ENCODE results near the gene ENTREP1.
"Not testable (repeated sequence)": the region's sequence is repeated elsewhere in the genome, so short reads cannot be mapped to it uniquely, and the experiment has no call there.

ENTREP1 gene

DNA sequence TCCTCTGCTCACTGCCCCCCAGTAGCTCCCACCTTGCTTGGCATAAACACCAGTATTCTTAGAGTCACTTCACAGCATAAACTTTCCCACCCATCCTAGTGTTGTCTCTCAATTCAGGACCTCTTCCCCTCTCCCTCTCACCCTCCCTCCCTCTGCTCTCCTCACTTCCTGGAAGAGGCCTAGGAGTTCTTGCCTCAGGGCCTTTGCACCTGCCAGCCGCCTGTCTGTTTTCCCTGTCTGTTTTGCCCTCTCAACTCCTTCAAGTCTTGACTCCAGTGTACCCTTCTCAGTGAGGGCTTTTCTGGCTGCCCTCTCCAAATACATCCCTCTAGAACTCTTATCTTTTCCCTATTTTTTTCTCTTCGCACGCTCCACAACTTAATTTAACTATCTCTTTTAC is 86.2 kb downstream of the ENTREP1 start:
- no peak for DNase-seq (ENCODE audit: low read depth)

DNA sequence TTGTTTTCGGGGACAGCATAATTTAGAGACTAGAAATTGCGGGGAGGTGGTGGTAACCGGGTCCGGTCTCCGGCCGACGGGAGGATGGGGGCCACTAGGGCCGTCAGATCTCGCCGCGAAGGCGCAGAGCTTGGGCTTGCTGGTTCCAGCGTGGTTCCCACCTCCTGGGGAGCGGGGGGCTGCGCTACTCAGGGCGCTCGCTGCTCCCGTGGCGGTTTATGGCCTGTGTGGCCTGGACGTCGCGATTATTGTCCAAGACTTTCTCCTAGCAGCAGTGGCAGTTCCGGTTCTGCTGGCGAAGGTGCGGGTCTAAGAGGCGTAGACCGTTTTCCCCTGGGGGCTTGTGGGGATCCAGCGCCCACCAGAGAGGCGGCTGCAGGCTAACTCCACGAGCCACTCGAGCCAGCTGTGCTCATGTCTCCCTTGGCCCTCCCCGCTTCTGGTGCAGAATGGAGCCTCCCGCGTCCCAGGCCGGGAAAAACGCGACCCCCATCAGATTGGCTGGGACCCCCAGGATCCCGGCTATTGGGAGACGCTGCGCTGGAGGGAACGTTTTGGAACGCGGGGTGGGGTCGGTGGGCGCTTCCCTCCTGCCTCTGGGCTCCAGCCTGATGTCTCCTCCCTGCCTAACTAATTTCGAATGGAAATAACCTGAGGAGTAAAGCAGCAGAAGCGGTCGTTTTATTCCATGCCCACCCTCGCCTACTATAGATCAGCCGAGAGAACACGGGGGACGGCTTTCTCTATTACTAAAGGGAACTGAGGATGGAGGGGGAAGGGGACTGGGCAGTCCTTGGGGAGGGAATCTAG is 87.1 kb downstream of the ENTREP1 start:
- no peak for DNase-seq (ENCODE audit: low read depth)

DNA sequence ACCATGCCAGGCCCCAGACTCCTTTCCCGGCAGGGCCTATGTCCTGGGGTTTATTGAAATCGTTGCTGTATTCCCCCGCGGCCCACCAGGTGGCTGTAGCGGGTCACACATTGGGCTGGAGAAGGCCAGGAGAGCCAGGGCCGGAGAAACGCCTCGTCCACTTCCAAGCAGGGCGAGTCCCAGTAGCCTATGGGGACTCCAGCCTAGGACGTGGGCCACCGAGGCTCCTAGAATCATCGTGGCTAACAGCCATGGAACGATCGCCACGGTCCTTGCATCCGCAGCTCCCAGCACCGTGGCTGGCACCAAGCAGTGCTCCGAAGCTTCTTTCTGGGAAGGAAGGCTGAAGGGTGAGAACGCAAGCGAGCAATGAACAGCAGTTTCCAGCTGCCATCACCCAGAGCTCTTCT is 87.7 kb downstream of the ENTREP1 start:
- DNase-seq (ENCODE audit: low read depth) = no peak

DNA sequence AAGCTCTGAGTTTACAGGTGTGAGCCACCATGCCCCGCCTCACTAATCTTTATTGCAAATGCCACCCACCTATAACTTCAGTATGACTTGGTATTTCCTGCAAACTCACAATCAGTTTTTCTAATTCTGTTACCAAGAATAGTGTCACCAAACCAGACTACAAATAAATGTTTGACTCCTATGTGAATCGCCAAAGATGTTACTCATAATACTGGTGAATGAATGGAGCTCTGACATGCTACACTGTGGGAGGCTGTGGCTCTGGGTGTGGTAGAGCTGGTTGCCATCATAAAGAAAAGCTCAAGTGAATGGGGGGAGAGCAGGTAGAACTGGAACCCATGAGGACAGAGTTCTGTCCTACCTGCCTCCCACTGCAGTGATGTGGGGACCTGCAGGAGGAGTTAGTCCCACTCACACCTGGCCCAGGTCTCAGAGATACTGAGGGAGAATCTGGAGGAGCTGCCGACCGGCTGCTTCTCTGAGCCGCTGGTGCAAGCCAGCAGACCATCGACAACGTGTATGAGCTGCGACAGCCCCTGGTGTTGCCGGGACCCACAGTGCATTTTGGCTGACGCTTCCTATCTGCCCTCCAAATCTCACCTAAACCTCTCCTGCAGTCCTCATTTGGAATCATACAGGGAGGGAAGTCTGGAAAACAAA is 95.7 kb downstream of the ENTREP1 start:
- no peak for DNase-seq (ENCODE audit: low read depth)

DNA sequence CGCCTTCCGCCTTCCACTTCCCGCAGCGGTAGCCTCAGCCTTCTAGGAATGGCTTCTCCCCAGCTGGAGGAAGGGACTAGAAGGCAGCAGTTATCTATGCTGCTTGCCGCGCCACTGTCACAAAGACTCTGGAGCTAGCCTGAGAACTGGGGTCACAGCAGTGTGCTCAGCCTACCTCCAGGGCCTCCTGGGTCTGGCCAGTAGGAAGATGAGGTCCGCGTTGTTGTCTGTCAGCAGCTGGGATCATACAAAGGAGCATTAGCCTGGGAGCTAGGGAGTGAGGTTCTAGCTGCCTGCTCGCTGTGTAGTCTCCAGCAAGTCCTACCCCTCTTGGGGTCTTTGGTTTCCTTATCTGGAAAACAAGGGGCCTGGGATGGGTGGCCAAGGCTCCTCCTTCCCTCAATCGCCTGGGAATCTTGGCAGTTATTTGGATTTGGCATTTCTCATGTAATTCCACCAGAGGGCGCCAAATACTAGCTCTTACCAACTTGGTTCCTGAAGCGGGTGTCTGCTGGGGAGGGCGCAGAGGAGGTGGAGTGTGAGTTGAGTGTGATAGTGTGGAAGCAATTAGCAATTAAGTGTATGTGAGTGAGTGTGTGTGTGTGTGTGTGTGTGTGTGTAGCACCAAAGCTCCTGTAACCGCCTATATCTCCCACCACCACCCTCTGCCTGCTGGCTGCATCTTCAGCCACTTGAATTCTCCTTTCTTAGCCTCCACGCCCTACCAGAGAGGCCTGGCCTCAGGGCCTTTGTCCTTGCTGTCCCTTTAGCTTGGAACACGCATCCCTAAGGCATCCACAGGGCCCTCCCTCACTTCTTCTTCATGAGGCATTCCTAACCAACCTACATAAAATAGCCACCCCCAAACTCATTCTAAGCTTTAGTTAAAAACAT is 97.1 kb downstream of the ENTREP1 start:
- no peak for DNase-seq (ENCODE audit: low read depth)

DNA sequence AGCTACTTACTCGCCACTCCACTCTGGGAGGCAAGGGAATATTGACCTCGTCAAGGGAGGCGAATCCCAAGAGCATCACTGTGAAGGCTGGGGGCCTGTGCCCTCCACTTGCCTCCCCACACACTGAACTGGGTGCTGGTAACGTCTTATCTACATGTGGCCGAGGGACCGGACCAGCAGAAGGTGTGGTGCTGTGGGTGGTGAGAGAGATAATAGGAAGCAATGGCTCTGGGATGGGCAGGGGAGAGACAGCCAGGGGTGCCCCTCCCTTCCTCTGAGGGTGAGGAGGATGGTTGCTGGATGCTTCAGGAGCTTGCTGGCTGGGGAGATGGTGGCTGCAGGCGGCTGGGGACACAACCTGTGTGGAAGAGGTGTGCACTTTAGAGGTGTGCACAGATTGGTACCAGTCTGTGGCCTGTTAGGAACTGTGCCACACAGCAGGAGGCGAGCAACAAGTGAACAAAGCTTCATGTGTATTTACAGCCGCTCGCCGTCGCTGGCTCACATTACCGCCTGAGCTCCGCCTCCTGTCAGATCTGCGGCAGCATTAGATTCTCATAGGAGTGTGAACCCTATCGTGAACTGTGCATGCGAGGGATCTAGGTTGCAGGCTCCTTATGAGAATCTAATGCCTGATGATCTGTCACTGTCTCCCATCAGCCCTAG is 100.3 kb downstream of the ENTREP1 start:
- no peak for DNase-seq (ENCODE audit: low read depth)

DNA sequence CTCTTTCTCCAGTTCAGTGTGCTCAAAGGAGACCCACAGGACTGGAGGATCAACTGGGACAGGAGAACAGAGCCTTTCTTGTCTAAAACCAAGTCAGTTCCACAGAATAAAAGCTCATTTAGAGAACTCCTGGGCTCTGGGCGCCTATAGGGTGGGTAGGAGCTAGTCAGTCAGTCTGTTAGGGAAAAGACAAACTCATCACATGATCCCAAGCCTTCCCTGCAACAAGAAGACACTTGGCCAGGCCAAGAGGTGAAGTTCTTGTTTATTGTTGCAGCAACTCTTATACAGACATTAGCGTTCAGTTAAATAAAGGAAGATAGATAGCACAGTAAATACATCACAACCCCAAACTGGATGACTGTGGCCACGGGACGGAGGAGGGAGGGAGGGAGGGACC is 102.3 kb downstream of the ENTREP1 start:
- no peak for DNase-seq (ENCODE audit: low read depth)

DNA sequence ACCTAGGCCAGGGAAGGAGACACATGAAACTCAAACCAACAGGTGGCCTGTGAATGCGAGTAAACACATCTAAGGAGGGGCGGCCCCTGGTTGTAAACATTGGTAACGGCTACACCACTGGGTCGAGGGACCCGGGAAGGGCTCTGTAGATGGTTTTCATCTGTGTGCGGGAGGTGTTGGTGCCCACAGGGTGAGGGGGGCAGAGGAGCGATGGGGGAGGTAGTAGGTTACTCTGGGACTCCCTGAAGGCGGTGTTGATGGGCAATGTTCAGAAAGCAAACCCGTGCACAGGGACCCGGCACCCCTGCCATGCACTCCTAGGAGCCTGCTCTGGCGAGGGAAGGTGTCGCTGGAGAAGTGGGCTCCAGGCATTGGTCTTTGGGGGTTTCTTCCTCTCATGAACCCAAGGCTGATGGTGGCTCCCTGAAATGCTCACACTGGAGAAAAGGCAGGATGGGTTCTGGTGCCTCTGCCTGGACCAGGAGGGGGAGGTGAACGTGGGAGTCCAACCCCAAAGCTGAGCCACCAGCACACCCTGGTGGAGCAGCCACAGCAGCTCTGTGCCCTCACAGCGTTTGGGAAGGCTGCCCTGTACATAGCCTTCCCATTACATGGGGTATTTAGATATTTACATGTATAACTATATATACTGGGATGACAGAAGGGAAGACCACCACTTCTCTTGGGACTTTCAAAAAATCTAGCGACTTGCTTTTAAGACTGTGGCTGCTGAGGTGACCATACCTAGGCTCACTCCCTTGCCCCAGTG is 103.2 kb downstream of the ENTREP1 start:
- no peak for DNase-seq (ENCODE audit: low read depth)

DNA sequence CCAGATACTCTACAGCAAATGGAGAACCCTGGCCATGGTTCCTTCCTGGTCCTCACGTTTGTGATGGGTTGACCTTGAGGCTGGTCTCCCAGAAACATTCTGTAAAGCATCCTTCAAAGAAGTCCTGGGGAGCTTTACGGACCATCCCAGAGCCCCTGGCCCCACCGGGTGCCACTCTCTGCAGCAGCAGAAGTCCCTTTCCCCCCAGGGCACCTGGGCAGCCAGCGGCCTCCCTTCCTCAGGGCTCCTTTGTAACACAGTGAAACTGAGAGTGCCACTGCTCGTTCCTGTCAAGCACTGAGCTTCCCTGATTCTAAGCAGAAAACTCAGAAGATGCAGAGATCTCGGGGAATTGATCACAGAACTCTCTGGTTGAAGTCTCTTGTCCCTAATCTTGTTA is 104.3 kb downstream of the ENTREP1 start:
- no peak for DNase-seq (ENCODE audit: low read depth)

DNA sequence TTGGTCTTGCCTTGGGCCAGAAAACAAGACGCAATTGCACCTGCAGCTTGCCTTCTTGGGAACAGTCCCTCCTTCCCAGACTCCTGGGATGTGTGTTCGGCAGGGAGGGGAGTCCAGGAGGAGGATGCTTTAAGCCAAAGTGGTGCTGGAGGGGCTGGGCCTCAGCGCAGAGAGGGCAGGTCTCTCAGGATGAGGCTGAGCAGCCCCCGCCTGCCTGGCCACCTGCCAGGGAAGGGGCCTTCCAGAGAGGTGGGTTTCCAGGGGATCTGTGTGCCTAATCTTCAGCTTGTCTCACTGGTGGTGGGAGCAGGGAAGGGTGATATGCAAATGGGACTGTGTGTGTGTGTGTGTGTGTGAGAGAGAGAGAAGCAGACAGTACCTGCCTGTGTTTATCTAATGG is 105.2 kb downstream of the ENTREP1 start:
- no peak for DNase-seq (ENCODE audit: low read depth)

DNA sequence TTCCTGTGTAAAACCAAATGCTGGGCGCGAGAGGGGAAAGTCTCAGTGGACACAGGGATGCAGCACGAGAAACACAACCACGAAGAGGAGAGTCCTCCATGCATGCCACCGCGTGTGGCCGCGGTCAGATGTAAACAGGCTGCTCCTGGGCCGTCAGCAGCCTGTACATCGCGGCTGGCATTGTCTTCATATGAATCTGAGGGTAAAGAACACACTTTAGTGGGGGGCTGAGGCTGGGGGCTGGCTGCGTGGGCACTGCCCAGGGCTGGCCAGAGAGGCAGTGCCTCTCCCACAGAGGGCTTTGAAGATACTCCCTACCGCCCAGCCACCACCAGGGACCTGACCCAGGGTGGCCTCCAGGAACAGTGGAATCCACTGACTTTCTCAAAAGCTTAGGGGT is 106.2 kb downstream of the ENTREP1 start:
- no peak for DNase-seq (ENCODE audit: low read depth)

DNA sequence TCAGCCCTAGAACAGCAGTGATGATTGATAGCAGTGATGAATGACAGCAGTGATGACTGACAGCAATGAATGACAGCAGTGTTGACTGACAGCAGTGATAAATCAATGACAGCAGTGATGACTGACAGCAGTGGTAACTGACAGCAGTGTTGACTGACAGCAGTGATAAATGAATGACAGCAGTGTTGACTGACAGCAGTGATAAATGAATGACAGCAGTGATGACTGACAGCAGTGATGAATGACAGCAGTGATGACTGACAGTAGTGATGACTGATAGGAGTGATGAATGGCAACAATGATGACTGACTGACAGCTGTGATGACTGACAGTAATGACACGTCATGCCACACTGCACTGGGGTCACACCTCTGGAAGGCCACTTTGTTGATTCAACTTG is 106.8 kb downstream of the ENTREP1 start:
- DNase-seq (ENCODE audit: low read depth) = no peak

DNA sequence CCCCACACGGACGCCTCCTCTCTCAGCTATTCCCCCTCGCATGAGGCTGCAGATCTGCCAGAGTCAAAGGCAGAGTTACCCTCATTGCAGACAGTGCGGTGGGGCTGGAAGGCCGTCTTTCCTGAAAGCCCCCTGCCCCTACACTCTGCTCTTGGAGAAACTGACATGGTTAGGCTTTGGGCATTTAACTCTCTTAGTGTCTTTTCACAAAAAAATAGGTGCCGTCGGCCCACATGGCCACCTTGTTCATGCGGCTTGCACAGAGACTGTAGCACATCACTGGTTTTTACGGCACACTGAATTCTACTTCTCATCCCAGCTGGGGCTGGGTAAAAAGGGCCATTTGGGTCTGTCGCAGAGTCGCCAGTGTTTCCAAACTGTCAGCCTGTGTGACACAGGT is 107.6 kb downstream of the ENTREP1 start:
- no peak for DNase-seq (ENCODE audit: low read depth)

DNA sequence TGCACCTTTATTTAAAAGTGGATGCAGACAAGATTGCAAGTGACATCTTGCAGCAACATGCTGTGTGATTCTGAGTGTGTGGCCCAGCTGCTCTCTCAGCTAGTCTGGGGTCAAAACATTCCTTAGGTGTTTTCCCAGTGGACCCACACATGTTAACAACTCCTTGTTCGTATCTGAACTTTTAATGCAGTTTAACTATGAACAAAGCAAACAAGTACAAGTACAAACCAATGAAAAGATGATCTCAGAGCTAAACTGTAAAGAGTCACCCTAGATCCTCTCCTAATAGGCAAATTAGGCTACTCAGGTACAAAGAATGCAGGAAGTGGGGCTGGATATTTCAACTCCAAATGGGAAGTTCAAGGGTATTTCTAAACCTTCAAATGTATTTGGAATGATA is 108.4 kb downstream of the ENTREP1 start:
- no peak for DNase-seq (ENCODE audit: low read depth)

DNA sequence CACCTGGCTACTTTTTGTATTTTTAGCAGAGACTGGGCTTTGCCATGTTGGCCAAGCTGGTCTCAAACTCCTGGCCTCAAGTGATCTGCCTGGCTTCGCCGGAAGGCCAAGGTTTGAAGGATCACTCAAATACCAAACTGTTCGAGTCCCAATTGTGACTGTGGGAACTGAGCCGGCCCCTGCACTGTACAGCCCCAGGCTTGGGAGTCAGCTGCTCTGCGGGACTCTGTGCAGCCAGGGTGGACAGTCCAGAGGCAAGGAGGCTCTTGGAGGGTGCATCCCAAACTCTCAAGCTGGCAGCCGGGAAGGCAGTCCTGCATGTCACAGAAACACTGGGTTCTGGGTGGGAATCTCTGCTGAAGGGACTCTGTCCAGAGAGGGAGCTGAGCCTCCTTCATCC is 109.0 kb downstream of the ENTREP1 start:
- DNase-seq (ENCODE audit: low read depth) = no peak

DNA sequence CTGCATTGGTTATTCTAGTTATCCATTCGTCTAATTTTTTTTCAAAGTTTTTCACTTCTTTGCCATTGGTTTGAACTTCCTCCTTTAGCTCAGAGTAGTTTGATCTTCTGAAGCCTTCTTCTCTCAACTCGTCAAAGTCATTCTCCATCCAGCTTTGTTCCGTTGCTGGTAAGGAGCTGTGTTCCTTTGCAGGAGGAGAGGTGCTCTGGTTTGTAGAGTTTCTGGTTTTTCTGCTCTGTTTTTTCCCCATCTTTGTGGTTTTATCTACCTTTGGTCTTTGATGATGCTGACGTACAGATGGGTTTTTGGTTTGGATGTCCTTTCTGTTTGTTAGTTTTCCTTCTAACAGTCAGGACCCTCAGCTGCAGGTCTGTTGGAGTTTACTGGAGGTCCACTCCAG is 114.6 kb downstream of the ENTREP1 start:
- DNase-seq (ENCODE audit: low read depth) = not testable (repeated sequence)

DNA sequence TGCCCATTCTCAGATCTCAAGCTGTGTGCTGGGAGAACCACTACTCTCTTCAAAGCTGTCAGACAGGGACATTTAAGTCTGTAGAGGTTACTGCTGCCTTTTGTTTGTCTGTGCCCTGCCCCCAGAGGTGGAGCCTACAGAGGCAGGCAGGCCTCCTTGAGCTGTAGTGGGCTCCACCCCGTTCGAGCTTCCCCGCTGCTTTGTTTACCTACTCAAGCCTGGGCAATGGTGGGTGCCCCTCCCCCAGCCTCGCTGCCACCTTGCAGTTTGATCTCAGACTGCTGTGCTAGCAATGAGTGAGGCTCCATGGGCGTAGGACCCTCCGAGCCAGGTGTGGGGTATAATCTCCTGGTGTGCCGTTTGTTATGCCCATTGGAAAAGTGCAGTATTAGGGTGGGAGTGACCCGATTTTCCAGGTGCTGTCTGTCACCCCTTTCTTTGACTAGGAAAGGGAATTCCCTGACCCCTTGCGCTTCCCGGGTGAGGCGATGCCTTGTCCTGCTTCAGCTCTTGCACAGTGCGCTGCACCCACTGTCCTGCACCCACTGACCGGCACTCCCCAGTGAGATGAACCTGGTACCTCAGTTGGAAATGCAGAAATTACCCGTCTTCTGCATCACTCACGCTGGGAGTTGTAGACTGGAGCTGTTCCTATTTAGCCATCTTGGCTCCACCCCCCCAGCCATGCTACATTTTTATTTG is 115.4 kb downstream of the ENTREP1 start:
- not testable (repeated sequence) for DNase-seq (ENCODE audit: low read depth)

Measured in stimulated activated CD8-positive, alpha-beta memory T cell treated with anti-CD3 and anti-CD28 coated beads, Interleukin-4, amount 100 ng/mL, for 24 hours (primary cell).